GM12891 (cell line): Measurements from ENCODE around the gene SORBS1.

ENCODE experiments used
- POLR2A ChIP-seq: IDR thresholded peaks from 2 replicates; pipeline ENCODE4 v1.6.1; 2011; ENCODE audit warnings: low read depth, low read length, control low read depth
- POLR2AphosphoS5 ChIP-seq: IDR thresholded peaks from 2 replicates; pipeline ENCODE4 v1.6.1; 2011; ENCODE audit warnings: low read depth, low read length, control low read depth
- SPI1 ChIP-seq: IDR thresholded peaks from 2 replicates; pipeline ENCODE4 v1.6.1; 2011; ENCODE audit warnings: low read depth, low read length, control low read depth
- TAF1 ChIP-seq: IDR thresholded peaks from 2 replicates; pipeline ENCODE4 v1.6.1; 2011; ENCODE audit warnings: low read depth, low read length, control low read depth

DNA sequence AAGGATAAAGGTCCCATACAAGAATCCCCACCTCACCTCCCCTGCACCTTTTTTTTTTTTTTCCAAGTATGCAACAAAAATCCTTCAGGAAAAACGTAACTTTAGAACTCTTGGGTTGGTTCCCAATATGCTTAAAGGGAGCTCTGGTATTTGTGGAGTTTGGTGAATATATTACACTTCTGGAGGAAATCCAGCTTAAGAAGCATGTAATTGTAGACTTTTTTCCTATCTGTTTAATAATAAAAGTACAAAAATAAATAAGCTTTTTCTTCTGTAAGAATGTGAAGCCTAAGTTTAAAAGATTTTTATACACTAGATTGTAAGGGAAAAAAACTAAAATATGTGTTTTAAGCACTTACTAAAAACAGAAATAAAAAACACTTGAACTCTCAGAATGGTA, 102.3 kb downstream of the SORBS1 start:
- TF ChIP-seq POLR2AphosphoS5, result no peak
- no peak for TF ChIP-seq TAF1
- no peak for TF ChIP-seq SPI1
- no peak for TF ChIP-seq POLR2A
